HL-60 (cell line): ENCODE data around the gene MAN1C1.

ENCODE experiments used
- POLR2AphosphoS5 ChIP-seq: IDR thresholded peaks from 2 replicates; pipeline ENCODE4 v1.6.1; 2012; ENCODE audit warnings: low read depth
- SPI1 ChIP-seq: IDR thresholded peaks from 2 replicates; pipeline ENCODE4 v1.6.1; 2012; ENCODE audit warnings: low read depth, mild to moderate bottlenecking, borderline replicate concordance
- TF ChIP-seq, protein P1 (sequence below): IDR thresholded peaks from one replicate; pipeline ENCODE4 v1.5.1; 2011; ENCODE audit warnings: low read length, control low read depth, inconsistent platforms; ENCODE audit not compliant: insufficient read depth
- TF ChIP-seq, protein P2 (sequence below): IDR thresholded peaks from 2 replicates; pipeline ENCODE4 v1.6.1; 2012; ENCODE audit warnings: low read depth; ENCODE audit not compliant: insufficient replicate concordance

DNA sequence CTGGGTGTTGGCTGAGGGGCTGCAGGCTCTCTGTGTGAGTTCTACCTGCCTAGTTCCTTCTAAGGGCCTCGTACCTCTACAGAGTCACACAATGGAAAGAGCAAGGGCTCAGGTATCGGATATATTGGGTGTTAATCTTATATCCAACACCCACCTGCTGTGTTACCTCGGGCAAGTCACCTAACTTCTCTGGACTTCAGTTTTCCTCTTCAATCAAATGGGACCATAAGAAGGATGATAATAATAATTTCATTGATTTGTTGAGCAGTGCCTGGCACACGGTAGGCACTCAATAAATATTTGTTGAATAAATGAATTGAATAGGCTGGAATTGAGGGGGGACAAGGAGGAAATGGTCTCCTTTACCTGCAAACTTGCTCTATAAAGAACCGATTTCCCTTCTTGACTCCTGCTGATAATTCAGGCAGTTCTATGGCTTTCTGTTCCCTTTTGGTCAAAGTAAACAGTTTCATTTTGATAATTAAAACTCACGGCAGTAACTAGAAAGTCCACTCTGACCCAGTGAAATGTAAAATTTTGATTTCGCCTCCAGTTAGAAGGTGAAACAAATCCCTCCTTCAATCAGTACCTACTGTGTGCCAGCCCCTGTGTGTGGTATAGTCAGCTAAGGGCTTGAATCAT, 16.5 kb upstream of the MAN1C1 start:
- TF ChIP-seq SPI1 (no peak), POLR2AphosphoS5 (no peak)
- TF ChIP-seq, protein P1, sequence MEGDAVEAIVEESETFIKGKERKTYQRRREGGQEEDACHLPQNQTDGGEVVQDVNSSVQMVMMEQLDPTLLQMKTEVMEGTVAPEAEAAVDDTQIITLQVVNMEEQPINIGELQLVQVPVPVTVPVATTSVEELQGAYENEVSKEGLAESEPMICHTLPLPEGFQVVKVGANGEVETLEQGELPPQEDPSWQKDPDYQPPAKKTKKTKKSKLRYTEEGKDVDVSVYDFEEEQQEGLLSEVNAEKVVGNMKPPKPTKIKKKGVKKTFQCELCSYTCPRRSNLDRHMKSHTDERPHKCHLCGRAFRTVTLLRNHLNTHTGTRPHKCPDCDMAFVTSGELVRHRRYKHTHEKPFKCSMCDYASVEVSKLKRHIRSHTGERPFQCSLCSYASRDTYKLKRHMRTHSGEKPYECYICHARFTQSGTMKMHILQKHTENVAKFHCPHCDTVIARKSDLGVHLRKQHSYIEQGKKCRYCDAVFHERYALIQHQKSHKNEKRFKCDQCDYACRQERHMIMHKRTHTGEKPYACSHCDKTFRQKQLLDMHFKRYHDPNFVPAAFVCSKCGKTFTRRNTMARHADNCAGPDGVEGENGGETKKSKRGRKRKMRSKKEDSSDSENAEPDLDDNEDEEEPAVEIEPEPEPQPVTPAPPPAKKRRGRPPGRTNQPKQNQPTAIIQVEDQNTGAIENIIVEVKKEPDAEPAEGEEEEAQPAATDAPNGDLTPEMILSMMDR = no peak
- TF ChIP-seq, protein P2, sequence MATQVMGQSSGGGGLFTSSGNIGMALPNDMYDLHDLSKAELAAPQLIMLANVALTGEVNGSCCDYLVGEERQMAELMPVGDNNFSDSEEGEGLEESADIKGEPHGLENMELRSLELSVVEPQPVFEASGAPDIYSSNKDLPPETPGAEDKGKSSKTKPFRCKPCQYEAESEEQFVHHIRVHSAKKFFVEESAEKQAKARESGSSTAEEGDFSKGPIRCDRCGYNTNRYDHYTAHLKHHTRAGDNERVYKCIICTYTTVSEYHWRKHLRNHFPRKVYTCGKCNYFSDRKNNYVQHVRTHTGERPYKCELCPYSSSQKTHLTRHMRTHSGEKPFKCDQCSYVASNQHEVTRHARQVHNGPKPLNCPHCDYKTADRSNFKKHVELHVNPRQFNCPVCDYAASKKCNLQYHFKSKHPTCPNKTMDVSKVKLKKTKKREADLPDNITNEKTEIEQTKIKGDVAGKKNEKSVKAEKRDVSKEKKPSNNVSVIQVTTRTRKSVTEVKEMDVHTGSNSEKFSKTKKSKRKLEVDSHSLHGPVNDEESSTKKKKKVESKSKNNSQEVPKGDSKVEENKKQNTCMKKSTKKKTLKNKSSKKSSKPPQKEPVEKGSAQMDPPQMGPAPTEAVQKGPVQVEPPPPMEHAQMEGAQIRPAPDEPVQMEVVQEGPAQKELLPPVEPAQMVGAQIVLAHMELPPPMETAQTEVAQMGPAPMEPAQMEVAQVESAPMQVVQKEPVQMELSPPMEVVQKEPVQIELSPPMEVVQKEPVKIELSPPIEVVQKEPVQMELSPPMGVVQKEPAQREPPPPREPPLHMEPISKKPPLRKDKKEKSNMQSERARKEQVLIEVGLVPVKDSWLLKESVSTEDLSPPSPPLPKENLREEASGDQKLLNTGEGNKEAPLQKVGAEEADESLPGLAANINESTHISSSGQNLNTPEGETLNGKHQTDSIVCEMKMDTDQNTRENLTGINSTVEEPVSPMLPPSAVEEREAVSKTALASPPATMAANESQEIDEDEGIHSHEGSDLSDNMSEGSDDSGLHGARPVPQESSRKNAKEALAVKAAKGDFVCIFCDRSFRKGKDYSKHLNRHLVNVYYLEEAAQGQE = no peak
